ENCODE measurements around the gene ERAP2. TPM values are rescaled to one million over a fixed set of nuclear protein-coding genes. Genes with fewer than 3 reads are reported as not detected.

Gene ERAP2
- polyA plus RNA-seq, 1 donor (not counting 4 experiments of a cell fraction or from before 2014, with no cell fraction given): 41.0 TPM

DNA sequence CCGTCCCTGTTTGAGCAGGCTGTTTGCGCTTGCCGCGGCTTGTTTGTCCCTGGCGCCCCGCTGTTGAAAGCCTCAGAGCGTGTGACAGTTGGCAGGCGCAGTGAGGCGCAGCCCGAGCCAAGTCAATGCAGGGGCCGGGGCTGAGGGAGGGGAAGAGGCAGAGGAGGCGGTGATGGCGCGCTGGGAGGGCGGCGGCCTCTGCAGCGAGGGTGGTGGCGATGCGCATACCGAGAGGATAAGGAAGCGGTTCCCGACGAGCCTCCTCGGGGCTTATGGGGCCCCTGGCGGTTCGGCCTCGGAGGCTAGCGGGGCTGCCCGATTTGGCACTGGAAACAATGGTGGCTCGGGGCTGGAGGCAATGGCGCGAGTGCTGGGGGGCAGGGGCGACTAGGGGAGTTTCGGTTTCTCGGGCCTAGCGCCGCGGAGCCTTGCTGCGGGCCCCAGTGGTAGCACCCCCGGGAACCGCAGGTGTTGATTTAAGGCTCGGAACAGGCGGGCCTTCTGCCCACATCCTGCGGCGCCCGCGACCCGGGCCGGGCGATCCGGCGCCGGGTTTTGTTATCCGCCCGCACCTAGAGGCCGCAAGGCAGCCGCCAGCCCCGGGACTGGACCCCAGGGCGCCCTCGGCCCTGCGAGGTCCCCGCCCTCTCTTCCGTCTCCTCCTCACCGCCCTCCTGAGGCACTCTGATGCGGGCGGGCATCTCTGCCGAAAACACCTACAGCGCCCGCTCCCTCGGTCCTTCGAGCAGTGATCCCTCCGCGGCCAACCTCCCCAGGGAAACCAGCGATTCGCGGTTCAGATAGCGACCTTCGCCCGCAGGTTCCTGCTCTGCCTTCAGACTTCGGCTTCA, 58.6 kb downstream of the ERAP2 start:
- Histone ChIP-seq H3K36me3 (ENCODE audit: control insufficient read depth in 2 of 2, extremely low read depth in 1 of 2, insufficient read depth in 2 of 2, low read length in 2 of 2) (no peaks in the 10 kb centered on the region), H3K27ac (ENCODE audit: control insufficient read depth, insufficient read depth, low read length) (peak overlapping the region; percentile 88), H3K4me3 (ENCODE audit: control insufficient read depth in 2 of 3, extremely low read depth in 1 of 3, insufficient read depth in 2 of 3, low read depth in 1 of 3, low read length in 3 of 3) (peak overlapping the region; percentile 84 to 97 (median 94)), H3K4me1 (ENCODE audit: control insufficient read depth, extremely low read depth, insufficient read depth, low read length) (peaks cover 36% of the 10 kb centered on the region), H3K4me2 (ENCODE audit: control insufficient read depth, extremely low read depth, insufficient read depth, low read depth, low read length) (peak overlapping the region; percentile 99), H3K9me3 (ENCODE audit: control insufficient read depth, low read depth, low read length) (no peaks in the 10 kb centered on the region), H3K9me1 (ENCODE audit: control insufficient read depth, extremely low read depth, insufficient read depth, low read length) (no peaks in the 10 kb centered on the region), H3K27me3 (ENCODE audit: control insufficient read depth, extremely low read depth, insufficient read depth, low read length) (no peaks in the 10 kb centered on the region), H2AFZ (ENCODE audit: control insufficient read depth, low read length) (peak overlapping the region; percentile 98), H3K9ac (ENCODE audit: control insufficient read depth, extremely low read depth, insufficient read depth, low read length) (peak overlapping the region; percentile 92), H4K20me1 (ENCODE audit: control insufficient read depth, extremely low read depth, insufficient read depth, low read length) (no peaks in the 10 kb centered on the region), H3K79me2 (ENCODE audit: control insufficient read depth, insufficient read depth, low read length) (peaks cover 37% of the 10 kb centered on the region)
- DNase-seq (ENCODE audit: low read depth, low spot score): peak; percentile 59
- TF ChIP-seq EZH2 (IDR thresholded peaks at IDR 0.05; ENCODE audit: low read length): no peak
- TF ChIP-seq, protein P1, sequence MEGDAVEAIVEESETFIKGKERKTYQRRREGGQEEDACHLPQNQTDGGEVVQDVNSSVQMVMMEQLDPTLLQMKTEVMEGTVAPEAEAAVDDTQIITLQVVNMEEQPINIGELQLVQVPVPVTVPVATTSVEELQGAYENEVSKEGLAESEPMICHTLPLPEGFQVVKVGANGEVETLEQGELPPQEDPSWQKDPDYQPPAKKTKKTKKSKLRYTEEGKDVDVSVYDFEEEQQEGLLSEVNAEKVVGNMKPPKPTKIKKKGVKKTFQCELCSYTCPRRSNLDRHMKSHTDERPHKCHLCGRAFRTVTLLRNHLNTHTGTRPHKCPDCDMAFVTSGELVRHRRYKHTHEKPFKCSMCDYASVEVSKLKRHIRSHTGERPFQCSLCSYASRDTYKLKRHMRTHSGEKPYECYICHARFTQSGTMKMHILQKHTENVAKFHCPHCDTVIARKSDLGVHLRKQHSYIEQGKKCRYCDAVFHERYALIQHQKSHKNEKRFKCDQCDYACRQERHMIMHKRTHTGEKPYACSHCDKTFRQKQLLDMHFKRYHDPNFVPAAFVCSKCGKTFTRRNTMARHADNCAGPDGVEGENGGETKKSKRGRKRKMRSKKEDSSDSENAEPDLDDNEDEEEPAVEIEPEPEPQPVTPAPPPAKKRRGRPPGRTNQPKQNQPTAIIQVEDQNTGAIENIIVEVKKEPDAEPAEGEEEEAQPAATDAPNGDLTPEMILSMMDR (optimal IDR thresholded peaks at IDR 0.05 in 1 of 3, IDR thresholded peaks at IDR 0.05 in 1 of 3, conservative IDR thresholded peaks at IDR 0.05 in 1 of 3; ENCODE audit: extremely low read depth in 1 of 3, insufficient read depth in 2 of 3, low read length in 3 of 3): no peak
- dilution Hi-C loops (cut with MboI; ENCODE audit: extremely low pct_ligation_motif_present, low sequenced_read_pairs): no loop called here
- no peak for FAIRE-seq

DNA sequence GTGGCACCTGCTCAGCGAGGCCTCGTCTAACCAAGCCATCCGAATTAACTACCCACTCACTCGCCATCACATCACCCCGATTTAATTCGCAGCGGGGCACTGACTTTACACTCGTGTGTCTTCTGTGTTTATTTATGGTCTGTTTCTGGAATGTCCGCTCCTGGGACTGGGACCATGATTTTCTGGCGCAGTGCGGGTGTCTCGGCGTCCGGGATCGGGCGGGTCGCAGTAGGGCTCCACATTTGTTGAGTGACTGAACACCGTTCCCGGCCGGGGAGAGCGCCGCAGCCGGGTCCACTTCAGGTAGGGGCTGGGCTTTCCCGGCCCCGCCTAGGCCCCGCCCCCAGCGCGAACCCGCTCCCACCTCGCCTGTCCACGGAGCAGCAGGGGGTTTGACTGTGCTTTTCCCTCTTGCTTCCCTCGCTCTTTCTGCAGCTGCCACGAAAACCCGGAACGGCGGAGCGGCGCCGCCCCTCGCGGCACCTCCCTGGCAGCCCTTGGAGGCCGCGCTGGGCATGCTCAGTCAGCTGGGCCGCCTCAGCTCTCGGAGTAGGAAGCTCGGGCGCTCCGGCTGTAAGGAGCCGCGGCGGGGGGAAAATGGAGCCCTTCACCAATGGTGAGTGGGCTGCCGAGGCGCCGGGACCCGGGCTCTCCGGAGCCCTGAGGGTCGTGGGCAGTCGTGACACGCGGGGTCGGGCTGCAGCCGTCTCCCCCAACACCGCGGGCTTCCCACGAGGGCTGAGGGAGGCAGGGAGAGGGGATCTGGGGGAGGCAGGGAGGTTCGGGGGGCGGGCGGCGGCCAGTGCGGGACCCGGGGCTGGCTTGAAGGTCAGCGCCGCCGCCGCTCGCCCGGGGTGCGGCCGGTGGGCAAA, 59.5 kb downstream of the ERAP2 start, which contains the start of gene LNPEP:
Gene LNPEP (plus strand): TSS at position 522 of the 872 bp plus-strand sequence. CDS start 76 bp downstream, at position 598.
- Histone ChIP-seq H3K27me3 (ENCODE audit: control insufficient read depth, extremely low read depth, insufficient read depth, low read length) (no peaks in the 10 kb centered on the region), H4K20me1 (ENCODE audit: control insufficient read depth, extremely low read depth, insufficient read depth, low read length) (no peaks in the 10 kb centered on the region), H3K36me3 (ENCODE audit: control insufficient read depth in 2 of 2, extremely low read depth in 1 of 2, insufficient read depth in 2 of 2, low read length in 2 of 2) (no peaks in the 10 kb centered on the region), H3K79me2 (ENCODE audit: control insufficient read depth, insufficient read depth, low read length) (peaks cover 45% of the 10 kb centered on the region), H3K9me3 (ENCODE audit: control insufficient read depth, low read depth, low read length) (no peaks in the 10 kb centered on the region), H3K4me1 (ENCODE audit: control insufficient read depth, extremely low read depth, insufficient read depth, low read length) (peaks cover 38% of the 10 kb centered on the region), H3K9ac (ENCODE audit: control insufficient read depth, extremely low read depth, insufficient read depth, low read length) (peak within 1 kb of the TSS; percentile 92), H2AFZ (ENCODE audit: control insufficient read depth, low read length) (peak within 1 kb of the TSS; percentile 98), H3K4me2 (ENCODE audit: control insufficient read depth, extremely low read depth, insufficient read depth, low read depth, low read length) (peak within 1 kb of the TSS; percentile 99), H3K27ac (ENCODE audit: control insufficient read depth, insufficient read depth, low read length) (peak within 1 kb of the TSS; percentile 88), H3K9me1 (ENCODE audit: control insufficient read depth, extremely low read depth, insufficient read depth, low read length) (no peaks in the 10 kb centered on the region), H3K4me3 (ENCODE audit: control insufficient read depth in 2 of 3, extremely low read depth in 1 of 3, insufficient read depth in 2 of 3, low read depth in 1 of 3, low read length in 3 of 3) (peak within 1 kb of the TSS; percentile 84 to 97 (median 94))
- TF ChIP-seq EZH2 (IDR thresholded peaks at IDR 0.05; ENCODE audit: low read length): no peak
- TF ChIP-seq, protein P1 (optimal IDR thresholded peaks at IDR 0.05 in 1 of 3, IDR thresholded peaks at IDR 0.05 in 1 of 3, conservative IDR thresholded peaks at IDR 0.05 in 1 of 3; ENCODE audit: extremely low read depth in 1 of 3, insufficient read depth in 2 of 3, low read length in 3 of 3): no peak
- dilution Hi-C loops (cut with MboI; ENCODE audit: extremely low pct_ligation_motif_present, low sequenced_read_pairs): no loop called here
- DNase-seq (ENCODE audit: low read depth, low spot score) (peak; percentile 62), FAIRE-seq (peak; percentile 13)
